HG03139 (cell line): ENCODE data around the gene GSTA5.
"Not testable (repeated sequence)": the region's sequence is repeated elsewhere in the genome, so short reads cannot be mapped to it uniquely, and the experiment has no call there.

ENCODE experiments used
- ATAC-seq: cut with Tn5 transposase; IDR thresholded peaks from one replicate; pipeline ENCODE4 v1.9.1; 2021; ENCODE audit not compliant: unreplicated experiment

GSTA5 gene

DNA sequence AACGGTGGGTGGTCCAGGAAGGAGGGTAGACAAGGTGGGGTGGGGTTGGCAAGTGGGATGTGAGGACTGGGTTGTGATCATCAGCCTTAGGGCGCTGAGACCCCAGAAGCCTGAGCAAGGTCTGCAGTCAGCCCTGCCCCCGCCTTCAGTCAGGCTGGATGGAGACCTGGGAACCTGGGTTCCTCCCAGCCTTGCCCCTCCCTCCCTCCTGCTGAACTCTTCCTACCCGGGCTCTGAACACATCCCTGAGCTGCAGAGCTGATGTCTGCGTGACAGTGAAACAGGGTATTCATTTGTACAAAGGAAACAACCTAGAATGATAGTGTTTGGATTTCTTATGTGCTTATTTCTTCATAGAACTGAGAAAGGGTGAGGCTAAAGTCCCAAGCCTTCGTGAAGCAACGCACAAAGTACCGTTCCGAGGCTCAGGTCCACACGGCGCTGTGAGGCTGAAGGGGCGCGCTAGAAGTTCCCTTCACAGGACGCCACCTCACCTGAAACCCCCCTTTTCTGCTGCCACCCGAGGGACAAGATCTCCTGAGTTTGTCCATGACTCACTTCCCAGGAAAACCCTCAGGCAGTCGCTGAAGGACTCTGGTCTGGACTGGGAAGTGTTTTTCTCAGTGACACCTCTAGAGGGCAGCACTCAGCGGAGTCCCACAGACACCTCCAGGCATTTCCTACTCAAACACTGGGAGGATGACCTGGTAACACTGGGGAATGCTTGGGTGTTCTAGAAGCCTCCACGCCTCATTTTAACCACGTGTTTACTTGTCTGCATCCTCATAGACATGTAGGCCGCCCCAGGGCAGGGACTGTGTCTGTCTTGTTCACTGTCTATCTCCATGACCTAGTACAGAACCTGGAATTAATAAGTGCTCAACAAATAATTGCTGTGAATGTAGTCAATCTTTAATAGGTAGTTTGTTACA lies 1.2 kb downstream of the GSTA5 start:
- peak; percentile 70 for ATAC-seq

DNA sequence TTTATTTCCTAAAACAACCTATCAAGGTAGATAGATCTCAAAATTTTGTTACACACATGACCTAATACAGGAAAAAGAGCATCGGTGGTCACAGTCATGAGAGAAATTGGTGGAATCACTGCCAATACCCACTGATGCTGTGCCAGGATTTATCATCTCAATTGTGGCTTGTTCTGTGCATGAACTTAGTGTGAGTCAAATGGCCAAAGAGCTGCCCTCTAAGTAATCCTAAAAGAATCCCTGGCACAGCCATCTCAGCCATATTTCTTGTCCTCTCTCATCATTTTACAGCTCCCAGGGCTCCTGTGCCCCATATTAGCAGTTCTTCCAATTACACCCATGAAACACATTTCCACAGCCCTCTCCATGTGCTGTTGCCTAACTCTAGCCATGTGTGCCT lies 6.1 kb downstream of the GSTA5 start:
- ATAC-seq, result no peak

DNA sequence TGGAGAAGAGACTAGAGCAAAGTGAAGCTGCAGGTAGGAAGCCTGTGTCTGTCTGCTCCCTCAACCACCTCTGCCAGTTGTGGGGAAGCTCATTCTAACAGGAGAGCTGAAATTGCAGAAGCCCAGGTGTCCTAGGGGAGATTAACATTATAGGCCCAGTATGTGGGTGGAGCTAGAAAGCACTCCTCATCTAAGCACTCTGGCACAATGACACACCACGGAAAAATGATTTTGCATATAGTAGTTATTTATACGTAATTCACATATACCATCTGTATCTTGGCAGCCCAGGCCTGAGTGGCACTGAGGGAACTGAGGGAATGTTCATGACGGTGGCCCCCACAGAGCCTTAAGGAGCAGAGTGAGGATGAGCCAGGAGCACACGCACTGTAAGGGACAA lies 9.7 kb downstream of the GSTA5 start:
- ATAC-seq, result not testable (repeated sequence)

DNA sequence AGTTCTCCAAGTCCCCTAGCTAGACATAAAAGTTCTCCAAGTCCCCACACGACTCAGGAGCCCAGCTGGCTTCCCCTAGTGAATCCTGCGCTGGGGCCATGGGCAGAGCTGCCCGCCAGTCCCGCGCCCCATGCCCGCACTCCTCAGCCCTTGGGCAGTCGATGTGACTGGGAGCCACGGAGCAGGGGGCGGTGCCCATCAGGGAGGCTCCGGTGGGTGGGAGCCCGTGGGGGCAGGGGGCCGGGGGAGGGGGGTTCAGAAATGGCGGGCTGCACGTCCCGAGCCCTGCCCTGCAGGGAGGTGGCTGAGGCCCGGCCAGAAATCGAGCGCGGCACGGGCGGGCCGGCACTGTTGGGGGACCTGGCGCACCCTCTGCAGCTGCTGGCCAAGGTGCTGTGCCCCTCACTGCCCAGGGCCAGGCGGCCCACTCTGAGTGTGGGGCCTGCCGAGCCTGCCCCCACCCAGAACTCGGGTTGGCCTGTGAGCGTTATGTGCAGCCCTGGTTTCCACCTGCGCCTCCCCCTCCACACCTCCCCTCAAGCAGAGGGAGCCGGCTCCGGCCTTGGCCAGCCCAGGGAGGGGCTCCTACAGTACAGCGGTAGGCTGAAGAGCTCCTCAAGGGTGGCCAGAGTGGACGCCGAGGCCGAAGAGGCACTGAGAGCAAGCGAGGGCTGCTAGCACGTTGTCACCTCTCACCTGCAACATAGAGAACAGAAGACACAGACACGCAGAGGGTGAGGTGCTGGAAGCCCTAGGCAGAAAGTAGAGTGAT lies 11.4 kb downstream of the GSTA5 start:
- no peak for ATAC-seq

DNA sequence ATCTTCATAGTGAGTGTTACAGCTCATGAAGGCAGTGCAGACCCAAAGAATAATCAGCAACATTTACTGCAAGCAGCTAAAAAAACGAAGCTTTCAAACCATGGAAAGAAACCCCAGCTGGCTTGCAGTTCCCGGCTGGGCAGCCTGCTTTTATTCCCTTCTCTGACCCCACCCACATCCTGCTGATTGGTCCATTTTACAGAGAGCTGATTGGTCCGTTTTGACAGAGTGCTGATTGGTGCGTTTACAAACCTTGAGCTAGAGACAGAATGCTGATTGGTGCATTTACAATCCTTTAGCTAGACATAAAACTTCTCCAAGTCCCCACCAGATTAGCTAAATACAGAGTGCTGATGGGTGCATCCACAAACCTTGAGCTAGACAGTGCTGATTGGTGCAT lies 12.0 kb downstream of the GSTA5 start:
- not testable (repeated sequence) for ATAC-seq

DNA sequence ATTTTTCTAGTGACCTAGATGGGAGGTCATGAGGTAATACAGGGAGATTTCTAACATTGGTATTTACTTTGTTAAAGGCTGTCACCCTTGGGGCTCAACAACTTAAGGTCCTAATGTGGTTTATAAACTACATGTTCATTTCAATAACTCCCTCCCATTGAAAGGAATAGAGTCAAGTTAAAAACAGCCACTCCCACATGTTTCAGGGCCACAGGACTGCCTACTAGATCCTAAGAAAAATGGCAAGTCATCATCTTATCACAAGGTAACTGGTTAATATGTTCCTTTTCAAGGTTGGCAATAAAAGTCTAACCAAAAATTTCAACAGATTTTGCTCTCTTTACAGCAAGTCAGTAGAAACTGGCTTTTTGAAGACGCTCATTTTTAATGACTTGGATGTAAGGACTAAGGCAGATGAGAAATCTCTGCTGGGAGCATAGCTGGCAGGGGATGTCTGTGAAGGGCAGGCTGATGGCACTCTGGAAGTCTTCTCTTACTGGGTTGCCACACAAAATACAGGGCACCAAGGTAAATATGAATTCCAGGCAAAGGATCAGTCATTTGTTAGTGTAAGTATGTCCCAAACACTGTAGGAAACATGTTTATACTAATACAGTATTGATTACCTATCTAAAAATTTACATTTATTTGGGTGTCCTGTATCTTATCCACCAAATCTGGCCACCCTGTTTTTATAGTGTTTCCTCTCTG lies 13.4 kb downstream of the GSTA5 start:
- not testable (repeated sequence) for ATAC-seq

DNA sequence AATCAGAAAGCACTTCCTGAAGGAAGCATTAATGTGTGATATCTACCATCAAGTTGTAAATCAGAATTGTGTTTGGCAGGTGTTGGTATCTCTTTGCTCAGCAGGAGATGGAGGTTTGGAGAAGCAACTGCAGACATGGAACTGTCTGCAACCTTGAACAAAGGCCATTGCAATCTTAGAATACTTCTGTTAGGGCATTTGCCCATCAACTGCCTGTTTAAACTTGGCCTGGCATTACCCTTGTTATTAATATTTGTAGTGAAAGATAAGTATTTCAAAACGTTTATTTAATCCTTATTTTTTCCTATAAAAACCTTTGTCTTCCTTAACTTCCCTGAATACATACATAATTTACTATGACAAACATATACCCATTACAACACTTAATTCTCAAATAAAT lies 14.1 kb downstream of the GSTA5 start:
- no peak for ATAC-seq

DNA sequence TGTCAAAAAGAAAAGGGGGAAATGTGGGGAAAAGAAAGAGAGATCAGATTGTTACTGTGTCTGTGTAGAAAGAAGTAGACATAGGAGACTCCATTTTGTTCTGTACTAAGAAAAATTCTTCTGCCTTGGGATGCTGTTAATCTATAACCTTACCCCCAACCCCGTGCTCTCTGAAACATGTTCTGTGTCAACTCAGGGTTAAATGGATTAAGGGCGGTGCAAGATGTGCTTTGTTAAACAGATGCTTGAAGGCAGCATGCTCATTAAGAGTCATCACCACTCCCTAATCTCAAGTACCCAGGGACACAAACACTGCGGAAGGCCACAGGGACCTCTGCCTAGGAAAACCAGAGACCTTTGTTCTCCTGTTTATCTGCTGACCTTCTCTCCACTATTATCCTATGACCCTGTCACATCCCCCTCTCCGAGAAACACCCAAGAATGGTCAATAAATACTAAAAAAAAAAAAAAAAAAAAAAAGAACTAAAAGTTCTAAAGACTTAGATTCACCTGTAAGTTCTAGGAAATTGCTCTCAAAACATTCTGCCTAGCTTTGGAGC lies 14.6 kb downstream of the GSTA5 start:
- ATAC-seq, result not testable (repeated sequence)

DNA sequence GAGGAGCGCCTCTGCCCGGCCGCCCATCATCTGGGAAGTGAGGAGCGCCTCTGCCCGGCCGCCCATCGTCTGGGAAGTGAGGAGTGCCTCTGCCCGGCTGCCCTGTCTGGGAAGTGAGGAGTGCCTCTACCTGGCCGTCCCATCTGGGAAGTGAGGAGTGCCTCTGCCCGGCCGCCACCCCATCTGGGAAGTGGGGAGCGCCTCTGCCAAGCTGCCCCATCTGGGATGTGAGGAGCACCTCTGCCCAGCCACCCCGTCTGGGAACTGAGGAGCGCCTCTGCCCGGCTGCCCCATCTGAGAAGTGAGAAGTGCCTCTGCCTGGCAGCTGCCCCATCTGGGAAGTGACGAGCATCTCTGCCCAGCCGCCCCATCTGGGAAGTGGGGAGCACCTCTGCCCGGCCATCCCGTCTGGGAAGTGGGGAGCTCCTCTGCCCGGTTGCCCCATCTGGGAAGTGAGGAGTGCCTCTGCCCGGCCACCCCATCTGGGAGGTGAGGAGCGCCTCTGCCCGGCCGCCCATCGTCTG lies 15.3 kb downstream of the GSTA5 start:
- not testable (repeated sequence) for ATAC-seq

DNA sequence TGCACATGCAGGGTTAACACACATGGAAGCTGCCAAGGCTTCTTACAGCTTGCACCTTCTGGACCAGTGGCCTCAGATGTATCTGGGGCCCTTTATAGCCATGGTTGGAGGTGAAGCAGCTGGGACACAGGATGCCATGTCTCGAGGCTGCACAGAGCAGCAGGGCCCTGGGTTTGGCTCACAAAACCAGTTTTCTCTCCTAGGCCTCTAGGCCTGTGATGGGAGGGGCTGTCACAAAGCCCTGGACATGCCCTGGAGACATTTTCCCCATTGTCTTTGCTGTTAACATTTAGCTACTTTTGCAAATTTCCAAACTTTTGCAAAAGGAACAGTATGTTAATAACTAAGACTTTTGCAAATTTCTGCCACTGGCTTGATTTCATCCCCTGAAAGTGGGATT lies 18.8 kb downstream of the GSTA5 start:
- ATAC-seq, result no peak

DNA sequence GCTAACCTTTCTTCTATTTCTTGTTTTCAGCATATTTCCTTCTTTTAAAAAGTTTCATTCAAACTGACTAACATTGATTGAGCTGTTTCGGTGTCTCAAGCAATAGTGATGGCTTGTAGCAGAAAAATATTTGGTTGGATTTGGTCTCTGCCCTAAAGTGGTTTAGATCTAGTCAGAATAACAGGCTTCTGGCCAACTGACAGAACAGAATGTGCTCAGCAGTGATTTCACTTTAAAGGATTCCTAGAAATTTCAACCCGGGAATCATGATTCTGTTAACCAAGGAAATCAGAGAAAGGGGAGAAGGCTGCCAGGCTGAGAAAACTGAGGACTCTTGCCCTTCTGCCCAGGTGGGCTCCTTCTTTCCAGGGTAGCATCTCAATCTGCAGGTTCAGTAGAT lies 20.4 kb downstream of the GSTA5 start:
- ATAC-seq, result no peak

DNA sequence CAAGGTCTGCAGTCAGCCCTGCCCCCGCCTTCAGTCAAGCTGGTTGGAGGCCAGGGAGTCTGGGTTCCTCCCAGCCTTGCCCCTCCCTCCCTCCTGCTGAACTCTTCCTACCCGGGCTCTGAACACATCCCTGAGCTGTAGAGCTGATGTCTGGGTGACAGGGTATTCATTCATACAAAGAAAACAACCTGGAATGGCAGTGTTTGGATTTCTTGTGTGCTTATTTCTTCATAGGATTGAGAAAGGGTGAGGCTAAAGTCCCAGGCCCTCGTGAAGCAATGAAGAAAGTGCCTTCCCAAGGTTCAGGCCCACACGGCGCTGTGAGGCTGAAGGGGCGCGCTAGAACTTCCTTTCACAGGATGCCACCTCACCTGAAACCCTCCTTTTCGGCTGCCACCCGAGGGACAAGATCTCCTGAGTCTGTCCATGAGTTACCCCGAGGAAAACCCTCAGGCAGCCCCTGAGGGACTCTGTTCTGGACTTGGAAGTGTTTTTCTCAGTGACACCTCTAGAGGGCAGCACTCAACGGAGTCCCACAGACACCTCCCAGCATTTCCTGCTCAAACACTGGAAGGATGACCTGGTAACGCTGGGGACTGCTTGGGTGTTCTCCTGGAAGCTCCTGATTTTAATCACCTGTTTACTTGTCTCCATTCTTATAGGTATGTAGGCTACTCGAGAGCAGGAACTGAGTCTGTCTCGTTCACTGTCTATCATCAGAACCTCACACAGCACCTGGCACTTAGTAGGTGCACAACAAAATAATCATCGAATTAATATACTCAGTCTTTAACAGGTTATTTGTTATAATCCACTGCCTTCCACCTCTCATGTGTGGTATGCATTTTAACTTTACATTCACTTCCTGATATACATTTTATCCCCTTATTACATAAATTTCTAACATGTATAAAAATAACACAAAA lies 25.2 kb downstream of the GSTA5 start:
- peak; percentile 79 for ATAC-seq

DNA sequence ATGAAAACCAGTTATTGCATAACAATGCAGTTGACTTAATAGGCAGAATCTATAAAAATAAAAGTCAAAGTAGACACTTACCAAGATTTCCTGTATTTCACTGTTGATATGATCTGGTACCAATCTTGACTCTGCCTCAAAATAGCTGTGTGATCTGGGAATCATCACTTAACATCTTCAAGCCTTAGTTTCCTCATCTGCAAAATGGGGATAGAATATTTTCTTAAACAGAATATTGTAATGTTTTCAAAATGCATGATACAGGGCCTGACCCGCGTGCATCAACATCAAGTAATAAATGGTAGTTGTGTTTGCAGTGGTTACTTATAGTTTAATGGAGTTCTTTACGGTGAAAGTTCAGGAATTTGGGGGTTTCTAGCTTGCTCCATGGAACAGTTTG lies 26.1 kb downstream of the GSTA5 start:
- ATAC-seq, result not testable (repeated sequence)

DNA sequence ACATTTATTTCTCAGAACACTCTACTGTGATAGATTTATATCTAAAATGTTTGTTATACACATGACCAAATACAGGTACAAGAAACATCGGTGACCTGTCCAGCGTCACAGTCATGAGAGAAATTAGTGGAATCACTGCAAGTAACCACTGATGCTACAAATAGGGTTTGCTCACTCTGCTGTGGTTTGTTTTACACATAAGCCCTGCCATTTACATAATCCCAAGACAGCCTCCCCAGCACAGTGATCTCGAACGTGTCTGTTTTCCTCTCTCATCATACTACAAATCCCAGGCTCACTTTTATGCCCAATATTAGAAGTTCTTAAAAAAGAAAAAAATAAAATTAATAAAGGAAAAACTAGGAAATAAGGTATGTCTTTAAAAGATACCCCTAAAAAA lies 30.8 kb downstream of the GSTA5 start:
- ATAC-seq, result not testable (repeated sequence)

DNA sequence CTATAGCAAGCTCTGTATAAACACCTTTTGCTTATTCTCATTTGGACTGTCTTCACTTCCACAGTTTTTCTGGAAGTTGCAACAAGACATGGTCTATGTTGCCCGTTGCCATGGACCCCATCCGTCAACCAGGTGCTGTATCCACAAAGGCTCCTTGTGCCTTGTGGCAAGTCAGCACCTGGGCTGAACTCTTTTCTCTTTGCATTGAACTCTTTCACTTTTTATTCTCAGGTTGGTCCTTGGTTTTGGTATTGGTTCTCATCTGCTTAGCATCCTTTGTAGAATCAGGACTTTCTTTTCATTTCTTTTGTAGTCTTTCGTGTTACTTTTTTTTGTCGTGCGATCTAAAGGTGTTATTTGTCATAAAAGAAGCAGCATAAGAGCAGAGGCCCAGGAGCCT lies 32.0 kb downstream of the GSTA5 start:
- no peak for ATAC-seq

DNA sequence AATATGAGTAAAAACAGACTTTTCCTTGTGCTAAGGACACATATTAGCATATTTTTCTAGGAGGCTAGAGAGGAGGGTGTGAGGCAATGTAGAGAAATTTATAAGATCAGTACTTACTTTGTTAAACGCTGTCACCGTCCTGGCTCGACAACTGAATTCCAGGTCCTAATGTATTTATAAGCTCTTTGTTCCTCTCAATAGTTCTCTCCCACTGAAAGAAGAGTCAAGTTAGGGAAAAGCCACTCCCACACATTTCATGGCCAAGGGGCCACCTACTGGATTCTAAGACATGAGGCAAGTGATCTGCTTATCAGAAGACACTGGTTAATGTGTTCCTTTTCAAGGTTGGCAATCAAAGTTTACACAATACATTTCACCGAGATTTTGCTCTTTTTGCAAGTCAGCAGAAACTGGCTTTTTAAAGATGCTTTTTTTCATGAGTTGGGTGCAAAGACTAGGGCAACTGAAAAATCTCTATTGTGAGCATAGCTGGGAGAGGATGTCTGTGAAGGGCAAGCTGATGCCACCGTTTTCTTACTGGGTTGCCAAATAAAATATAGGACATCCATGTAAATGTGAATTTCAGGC lies 36.9 kb downstream of the GSTA5 start, which contains the start of gene GSTA1:
Gene GSTA1 (minus strand): TSS at position 149 of the 588 bp plus-strand sequence. CDS start 4,549 bp downstream, outside the sequence.
- ATAC-seq, result not testable (repeated sequence)

DNA sequence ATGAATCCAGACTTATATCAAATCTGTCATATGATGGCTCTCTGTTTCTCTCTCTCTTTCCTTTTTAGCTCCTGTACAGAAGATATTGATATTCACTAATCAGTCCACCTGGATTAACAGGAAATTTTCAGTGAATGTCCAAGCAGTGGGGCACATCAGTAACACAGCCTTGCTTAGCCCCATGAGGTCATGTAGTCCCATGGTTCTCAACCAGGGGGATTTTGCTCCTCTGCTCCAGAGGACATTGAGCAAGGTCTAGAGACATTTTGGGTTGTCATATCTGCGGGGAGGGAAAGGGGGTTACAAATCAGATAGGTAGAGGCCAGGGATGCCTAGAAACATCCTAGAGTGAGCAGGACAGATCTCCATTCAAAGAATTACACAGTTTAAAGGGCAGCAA lies 37.8 kb downstream of the GSTA5 start:
- no peak for ATAC-seq

DNA sequence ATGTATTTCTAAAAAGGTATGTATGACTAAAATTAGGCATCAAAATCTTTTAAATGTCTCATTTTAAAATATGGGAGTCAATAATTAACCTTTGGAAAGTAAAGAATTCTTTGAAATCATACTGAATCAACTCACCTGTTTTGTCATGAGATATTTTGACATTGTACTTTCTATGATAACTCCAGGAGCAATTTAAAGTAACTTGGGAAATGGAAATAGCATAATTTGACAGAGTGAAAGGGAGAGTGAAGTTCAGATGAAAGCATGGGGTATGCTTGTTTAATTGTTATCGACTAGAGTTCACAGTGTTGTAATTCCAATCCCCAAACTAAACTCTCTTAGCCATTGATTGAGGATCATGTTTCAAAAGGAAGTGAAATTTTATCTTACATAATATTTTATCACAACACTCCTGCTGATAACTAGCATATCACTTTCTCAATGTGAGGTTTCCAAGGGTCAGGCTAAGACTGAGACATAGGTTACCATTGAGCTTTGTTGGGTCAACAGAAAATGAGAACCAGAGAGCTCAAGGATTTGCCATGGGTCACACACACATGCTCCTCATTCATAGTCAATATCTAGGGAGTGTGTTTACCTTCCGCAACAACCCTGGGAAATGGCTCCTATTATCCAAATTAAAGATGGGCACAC lies 39.3 kb downstream of the GSTA5 start:
- ATAC-seq, result no peak

DNA sequence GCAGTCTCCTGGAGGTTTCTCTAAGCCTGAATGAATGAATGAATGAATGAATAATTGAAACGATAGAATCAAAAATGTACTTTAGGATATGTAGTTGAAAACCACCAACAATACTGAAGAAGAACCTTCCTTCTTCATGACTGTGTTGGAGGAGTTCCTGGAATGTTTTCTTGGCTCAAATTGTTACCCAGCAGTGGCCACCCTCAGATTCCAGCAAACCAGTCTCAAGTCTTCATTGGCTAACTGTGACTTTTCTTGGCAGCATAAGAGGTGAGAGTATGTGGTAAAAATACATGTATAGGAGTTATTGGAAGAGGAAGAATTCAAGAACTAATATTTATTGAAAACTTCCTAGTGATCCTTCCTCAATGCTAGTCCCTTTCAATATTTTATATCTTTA lies 41.3 kb downstream of the GSTA5 start:
- not testable (repeated sequence) for ATAC-seq
